H9 (cell line): ENCODE measurements around the gene RAD51D. TPM values are rescaled to one million over a fixed set of nuclear protein-coding genes. Genes with fewer than 3 reads are reported as not detected.
A peak's percentile ranks its signal among the peaks of the same experiment; 100 is the strongest.

ENCODE experiments used
- DNase-seq: peaks from one replicate; pipeline ENCODE4 v3.0.0-alpha.2; 2017
- H2AFZ ChIP-seq: one replicate; pipeline ENCODE4 v1.6.1; 2013; ENCODE audit warnings: mild to moderate bottlenecking, low read length, control low read depth, moderate library complexity
- H2AK5ac ChIP-seq: 2 replicates; pipeline ENCODE4 v1.6.1; 2013; ENCODE audit warnings: low read length, control low read depth, mixed read lengths; ENCODE audit not compliant: insufficient read length
- H2BK120ac ChIP-seq: one replicate; pipeline ENCODE4 v1.6.1; 2013; ENCODE audit warnings: low read depth, mild to moderate bottlenecking, low read length, control low read depth, inconsistent platforms; ENCODE audit not compliant: poor library complexity, severe bottlenecking
- H2BK12ac ChIP-seq: 2 replicates; pipeline ENCODE4 v1.6.1; 2013; ENCODE audit warnings: low read length, control low read depth, mixed read lengths, low read depth; ENCODE audit not compliant: insufficient read length
- H2BK15ac ChIP-seq: 2 replicates; pipeline ENCODE4 v1.6.1; 2013; ENCODE audit warnings: low read depth, low read length, control low read depth
- H2BK20ac ChIP-seq: one replicate; pipeline ENCODE4 v1.6.1; 2013; ENCODE audit warnings: low read depth, mild to moderate bottlenecking, low read length, control low read depth, inconsistent platforms; ENCODE audit not compliant: poor library complexity, severe bottlenecking
- H2BK5ac ChIP-seq: 2 replicates; pipeline ENCODE4 v1.6.1; 2013; ENCODE audit warnings: low read length, control low read depth, mixed read lengths; ENCODE audit not compliant: insufficient read length
- H3K14ac ChIP-seq: 2 replicates; pipeline ENCODE4 v1.6.1; 2013; ENCODE audit warnings: low read length, control low read depth; ENCODE audit not compliant: insufficient read depth
- H3K18ac ChIP-seq: 2 replicates; pipeline ENCODE4 v1.6.1; 2013; ENCODE audit warnings: low read depth, mild to moderate bottlenecking, mixed read lengths, low read length, control low read depth; ENCODE audit not compliant: insufficient read length
- H3K23ac ChIP-seq: 2 replicates; pipeline ENCODE4 v1.6.1; 2013; ENCODE audit warnings: low read length, control low read depth, mixed read lengths, low read depth; ENCODE audit not compliant: insufficient read length
- H3K23me2 ChIP-seq: 2 replicates; pipeline ENCODE4 v1.6.1; 2013; ENCODE audit warnings: low read depth, mild to moderate bottlenecking, mixed read lengths, low read length, control low read depth; ENCODE audit not compliant: insufficient read length, poor library complexity, severe bottlenecking
- H3K27ac ChIP-seq: 2 replicates; pipeline ENCODE4 v1.5.1; 2013; ENCODE audit warnings: low read length, control low read depth, mixed read lengths, low read depth; ENCODE audit not compliant: insufficient read length
- H3K27me3 ChIP-seq: 2 replicates; pipeline ENCODE4 v1.6.1; 2013; ENCODE audit warnings: low read length, control low read depth, inconsistent platforms; ENCODE audit not compliant: insufficient read depth
- H3K4ac ChIP-seq: 2 replicates; pipeline ENCODE4 v1.6.1; 2013; ENCODE audit warnings: low read depth, mild to moderate bottlenecking, control low read depth, inconsistent platforms, low read length, moderate library complexity
- H3K4me1 ChIP-seq: 2 replicates; pipeline ENCODE4 v1.6.1; 2013; ENCODE audit warnings: low read length, control low read depth, inconsistent platforms; ENCODE audit not compliant: insufficient read depth
- H3K4me2 ChIP-seq: 2 replicates; pipeline ENCODE4 v1.6.1; 2013; ENCODE audit warnings: low read length, control low read depth, mixed read lengths; ENCODE audit not compliant: insufficient read length, insufficient read depth
- H3K56ac ChIP-seq: 2 replicates; pipeline ENCODE4 v1.6.1; 2013; ENCODE audit warnings: low read depth, mild to moderate bottlenecking, mixed read lengths, low read length, control low read depth; ENCODE audit not compliant: insufficient read length
- H3K79me1 ChIP-seq: 2 replicates; pipeline ENCODE4 v1.6.1; 2013; ENCODE audit warnings: low read depth, mild to moderate bottlenecking, moderate library complexity, low read length, control low read depth, inconsistent platforms; ENCODE audit not compliant: insufficient read depth, poor library complexity, severe bottlenecking
- H3K79me2 ChIP-seq: 2 replicates; pipeline ENCODE4 v1.6.1; 2013; ENCODE audit warnings: low read length, control low read depth, inconsistent platforms; ENCODE audit not compliant: insufficient read depth
- H3K9ac ChIP-seq: 2 replicates; pipeline ENCODE4 v1.6.1; 2013; ENCODE audit warnings: low read length, control low read depth, mixed read lengths; ENCODE audit not compliant: insufficient read length; ENCODE audit errors: extremely low read depth
- H3K9me3 ChIP-seq: one replicate; pipeline ENCODE4 v1.6.1; 2013; ENCODE audit warnings: low read depth, low read length, inconsistent platforms; ENCODE audit not compliant: control insufficient read depth
- H3T11ph ChIP-seq: one replicate; pipeline ENCODE4 v1.6.1; 2013; ENCODE audit warnings: mild to moderate bottlenecking, low read length, control low read depth, inconsistent platforms
- H4K20me1 ChIP-seq: one replicate; pipeline ENCODE4 v1.6.1; 2013; ENCODE audit not compliant: control insufficient read depth, insufficient read length, insufficient read depth
- H4K5ac ChIP-seq: 2 replicates; pipeline ENCODE4 v1.6.1; 2013; ENCODE audit warnings: low read depth, mild to moderate bottlenecking, mixed read lengths, low read length, control low read depth; ENCODE audit not compliant: insufficient read length
- H4K8ac ChIP-seq: replicated peaks from 2 replicates; pipeline ENCODE4 v1.6.1; 2013; ENCODE audit warnings: low read length, control low read depth, mixed read lengths, low read depth; ENCODE audit not compliant: insufficient read length
- H4K91ac ChIP-seq: 2 replicates; pipeline ENCODE4 v1.6.1; 2013; ENCODE audit warnings: low read depth, mild to moderate bottlenecking, moderate library complexity, mixed read lengths, low read length, control low read depth; ENCODE audit not compliant: insufficient read length
- H3K27ac Mint-ChIP-seq, 3 experiments: 2 replicates in 2 of 3; 3 replicates in 1 of 3; pipeline ENCODE4 v1.8.0; 2020 to 2021; ENCODE audit warnings: mixed read lengths in 3 of 3, mild to moderate bottlenecking in 1 of 3, moderate library complexity in 1 of 3
- H3K27me3 Mint-ChIP-seq: 2 replicates; pipeline ENCODE4 v1.8.0; 2021; ENCODE audit warnings: low read depth, mild to moderate bottlenecking, moderate library complexity, mixed read lengths
- H3K36me3 Mint-ChIP-seq, 3 experiments: 2 replicates in 2 of 3; 3 replicates in 1 of 3; pipeline ENCODE4 v1.8.0; 2020 to 2021; ENCODE audit warnings: low read depth in 3 of 3, mixed read lengths in 3 of 3; ENCODE audit not compliant: insufficient read depth in 1 of 3
- H3K4me1 Mint-ChIP-seq, 2 experiments: 2 replicates each; pipeline ENCODE4 v1.8.0; 2020; ENCODE audit warnings: mixed read lengths in 2 of 2
- H3K4me3 Mint-ChIP-seq, 2 experiments: 2 replicates in 1 of 2; 3 replicates in 1 of 2; pipeline ENCODE4 v1.8.0; 2020 to 2021; ENCODE audit warnings: mild to moderate bottlenecking in 2 of 2, mixed read lengths in 2 of 2, moderate library complexity in 1 of 2
- H3K9me3 Mint-ChIP-seq, 2 experiments: 2 replicates in 1 of 2; 3 replicates in 1 of 2; pipeline ENCODE4 v1.8.0; 2020; ENCODE audit warnings: mild to moderate bottlenecking in 2 of 2, mixed read lengths in 2 of 2, moderate library complexity in 1 of 2
- WGBS: extraction: QIAGEN DNeasy Blood & Tissue Kit; methylation state at CpG from one replicate; pipeline ENCODE4 v1.1.7; 2013; ENCODE audit warnings: missing lambda C conversion rate, low lambda C conversion rate, mixed read lengths; ENCODE audit not compliant: insufficient read length; ENCODE audit errors: extremely low coverage; 5-methylcytosine and 5-hydroxymethylcytosine counted together
- total RNA-seq: library from RNA; stranded (reverse); gene quantifications from 2 replicates; pipeline ENCODE4 v1.2.1, GENCODE V29; 2021
- TF ChIP-seq, protein P1 (sequence below): fragments of 200-600 bp; sonication (generic); conservative IDR thresholded peaks from 3 replicates; pipeline ENCODE4 v1.8.0; 2021; ENCODE audit warnings: antibody characterized with exemption, mild to moderate bottlenecking

RAD51D gene
- total RNA-seq, 1 experiment from 2014 or later: 15.8 TPM

DNA sequence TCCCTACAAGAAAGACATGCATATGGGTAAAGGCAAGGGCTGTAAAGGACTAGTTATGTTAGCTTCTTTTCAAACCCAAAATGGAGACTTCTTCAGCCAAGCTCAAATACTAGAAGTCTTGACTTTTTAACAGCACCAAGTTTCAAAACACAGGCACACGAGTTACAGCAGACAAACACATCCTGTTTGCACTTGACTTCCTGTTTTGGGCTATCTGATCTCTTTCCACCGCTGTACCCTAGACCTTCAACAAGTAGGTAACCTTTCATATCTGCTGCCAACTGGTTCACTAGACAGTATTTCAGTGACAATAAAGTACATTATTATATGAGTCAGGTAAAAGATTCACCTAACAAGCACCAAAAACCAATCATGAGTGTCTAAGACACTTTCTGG is 68.5 kb downstream of the RAD51D start:
- H3K4ac ChIP-seq: no peak overlapping the region
- H2BK5ac ChIP-seq: no peak overlapping the region
- Mint-ChIP-seq H3K4me3 (no peak overlapping the region), H3K27me3 (no peaks in the 10 kb centered on the region), H3K4me1 (peaks cover 31% of the 10 kb centered on the region in 2 experiments), H3K27ac (0 out of 7 replicates have a peak overlapping the region, but pooled peaks of 1 of the 3 experiments have one; percentile 24), H3K36me3 (0 out of 7 replicates have a peak, but pooled peaks cover 0 to 4% (median 0%) of the 10 kb centered on the region in 3 experiments), H3K9me3 (no peaks in the 10 kb centered on the region)
- H2AFZ ChIP-seq: no peak overlapping the region
- H3K79me1 ChIP-seq: no peaks in the 10 kb centered on the region
- no peak overlapping the region for H4K91ac ChIP-seq
- H3K23me2 ChIP-seq: no peaks in the 10 kb centered on the region
- no peak for DNase-seq
- no peak overlapping the region for H3K56ac ChIP-seq
- H3K18ac ChIP-seq: no peak overlapping the region
- H2AK5ac ChIP-seq: no peak overlapping the region
- WGBS: no CpG with 5 or more reads among the region's 2 CpGs
- H4K20me1 ChIP-seq: no peaks in the 10 kb centered on the region
- no peaks in the 10 kb centered on the region for H3K4me1 ChIP-seq
- H2BK12ac ChIP-seq: no peak overlapping the region
- no peak overlapping the region for H4K8ac ChIP-seq
- no peak overlapping the region for H3K27ac ChIP-seq
- H3K27me3 ChIP-seq: no peaks in the 10 kb centered on the region
- no peak overlapping the region for H3K14ac ChIP-seq
- no peak overlapping the region for H2BK120ac ChIP-seq
- H3K4me2 ChIP-seq: no peak overlapping the region
- TF ChIP-seq, protein P1, sequence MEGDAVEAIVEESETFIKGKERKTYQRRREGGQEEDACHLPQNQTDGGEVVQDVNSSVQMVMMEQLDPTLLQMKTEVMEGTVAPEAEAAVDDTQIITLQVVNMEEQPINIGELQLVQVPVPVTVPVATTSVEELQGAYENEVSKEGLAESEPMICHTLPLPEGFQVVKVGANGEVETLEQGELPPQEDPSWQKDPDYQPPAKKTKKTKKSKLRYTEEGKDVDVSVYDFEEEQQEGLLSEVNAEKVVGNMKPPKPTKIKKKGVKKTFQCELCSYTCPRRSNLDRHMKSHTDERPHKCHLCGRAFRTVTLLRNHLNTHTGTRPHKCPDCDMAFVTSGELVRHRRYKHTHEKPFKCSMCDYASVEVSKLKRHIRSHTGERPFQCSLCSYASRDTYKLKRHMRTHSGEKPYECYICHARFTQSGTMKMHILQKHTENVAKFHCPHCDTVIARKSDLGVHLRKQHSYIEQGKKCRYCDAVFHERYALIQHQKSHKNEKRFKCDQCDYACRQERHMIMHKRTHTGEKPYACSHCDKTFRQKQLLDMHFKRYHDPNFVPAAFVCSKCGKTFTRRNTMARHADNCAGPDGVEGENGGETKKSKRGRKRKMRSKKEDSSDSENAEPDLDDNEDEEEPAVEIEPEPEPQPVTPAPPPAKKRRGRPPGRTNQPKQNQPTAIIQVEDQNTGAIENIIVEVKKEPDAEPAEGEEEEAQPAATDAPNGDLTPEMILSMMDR: no peak
- H3K23ac ChIP-seq: no peak overlapping the region
- H3T11ph ChIP-seq: no peak overlapping the region
- H3K79me2 ChIP-seq: no peaks in the 10 kb centered on the region
- H4K5ac ChIP-seq: no peak overlapping the region
- H3K9me3 ChIP-seq: no peaks in the 10 kb centered on the region
- H2BK15ac ChIP-seq: no peak overlapping the region
- H2BK20ac ChIP-seq: no peak overlapping the region
- no peak overlapping the region for H3K9ac ChIP-seq
